Measurements from ENCODE around the gene PGD.

PGD gene

GRCh38 chr1:10432910-10433700 is 34.2 kb downstream of the PGD start:
- Histone ChIP-seq H3K27me3 (ENCODE audit: low read length) (no peaks in the 10 kb centered on the region), H2AFZ (ENCODE audit: low read depth, low read length, severe bottlenecking) (no peak overlapping the region), H3K27ac (ENCODE audit: low read depth, low read length) (no peak overlapping the region), H3K36me3 (ENCODE audit: low read length) (no peaks in the 10 kb centered on the region), H3K9ac (ENCODE audit: low read length) (no peak overlapping the region), H3K4me3 (ENCODE audit: insufficient read depth, low read length, poor library complexity, severe bottlenecking) (no peak overlapping the region), H3F3A (ENCODE audit: insufficient read depth) (no peaks in the 10 kb centered on the region), H3K9me3 (ENCODE audit: insufficient read depth, low read length) (no peaks in the 10 kb centered on the region), H3K79me2 (ENCODE audit: insufficient read depth, low read length) (no peaks in the 10 kb centered on the region), H3K9me2 (replicated peaks; ENCODE audit: insufficient read depth, low read length) (no peaks in the 10 kb centered on the region), H3K4me2 (ENCODE audit: low read depth, low read length, poor library complexity, severe bottlenecking) (no peak overlapping the region), H4K20me1 (ENCODE audit: low read depth, low read length) (no peaks in the 10 kb centered on the region)
- TF ChIP-seq, protein P1, sequence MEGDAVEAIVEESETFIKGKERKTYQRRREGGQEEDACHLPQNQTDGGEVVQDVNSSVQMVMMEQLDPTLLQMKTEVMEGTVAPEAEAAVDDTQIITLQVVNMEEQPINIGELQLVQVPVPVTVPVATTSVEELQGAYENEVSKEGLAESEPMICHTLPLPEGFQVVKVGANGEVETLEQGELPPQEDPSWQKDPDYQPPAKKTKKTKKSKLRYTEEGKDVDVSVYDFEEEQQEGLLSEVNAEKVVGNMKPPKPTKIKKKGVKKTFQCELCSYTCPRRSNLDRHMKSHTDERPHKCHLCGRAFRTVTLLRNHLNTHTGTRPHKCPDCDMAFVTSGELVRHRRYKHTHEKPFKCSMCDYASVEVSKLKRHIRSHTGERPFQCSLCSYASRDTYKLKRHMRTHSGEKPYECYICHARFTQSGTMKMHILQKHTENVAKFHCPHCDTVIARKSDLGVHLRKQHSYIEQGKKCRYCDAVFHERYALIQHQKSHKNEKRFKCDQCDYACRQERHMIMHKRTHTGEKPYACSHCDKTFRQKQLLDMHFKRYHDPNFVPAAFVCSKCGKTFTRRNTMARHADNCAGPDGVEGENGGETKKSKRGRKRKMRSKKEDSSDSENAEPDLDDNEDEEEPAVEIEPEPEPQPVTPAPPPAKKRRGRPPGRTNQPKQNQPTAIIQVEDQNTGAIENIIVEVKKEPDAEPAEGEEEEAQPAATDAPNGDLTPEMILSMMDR (IDR thresholded peaks at IDR 0.05; ENCODE audit: insufficient read depth, low read length, poor library complexity, severe bottlenecking) = no peak
- TF ChIP-seq EZH2phosphoT487 (conservative IDR thresholded peaks at IDR 0.05; ENCODE audit: low read length) = no peak

- no peaks in the 10 kb centered on the region for H3K27me3 ChIP-seq (ENCODE audit: low read length)
- no peak overlapping the region for H3K4me3 ChIP-seq (ENCODE audit: insufficient read depth, low read length, poor library complexity, severe bottlenecking)
- H3K36me3 ChIP-seq (ENCODE audit: low read length) = no peaks in the 10 kb centered on the region
- H4K20me1 ChIP-seq (ENCODE audit: low read depth, low read length) = no peaks in the 10 kb centered on the region
- no peak overlapping the region for H3K4me2 ChIP-seq (ENCODE audit: low read depth, low read length, poor library complexity, severe bottlenecking)
- TF ChIP-seq, protein P1 (IDR thresholded peaks at IDR 0.05; ENCODE audit: insufficient read depth, low read length, poor library complexity, severe bottlenecking) = no peak
- TF ChIP-seq EZH2phosphoT487 (conservative IDR thresholded peaks at IDR 0.05; ENCODE audit: low read length) = no peak
- no peaks in the 10 kb centered on the region for H3K9me3 ChIP-seq (ENCODE audit: insufficient read depth, low read length)
- H3K9ac ChIP-seq (ENCODE audit: low read length) = no peak overlapping the region
- no peak overlapping the region for H3K27ac ChIP-seq (ENCODE audit: low read depth, low read length)
- H2AFZ ChIP-seq (ENCODE audit: low read depth, low read length, severe bottlenecking) = no peak overlapping the region
- H3K79me2 ChIP-seq (ENCODE audit: insufficient read depth, low read length) = no peaks in the 10 kb centered on the region
- H3F3A ChIP-seq (ENCODE audit: insufficient read depth) = no peaks in the 10 kb centered on the region
- H3K9me2 ChIP-seq (replicated peaks; ENCODE audit: insufficient read depth, low read length) = no peaks in the 10 kb centered on the region
Measured at GRCh38 chr1:10433790-10434189, 34.9 kb downstream of the PGD start.

GRCh38 chr1:10434590-10434989 is 35.7 kb downstream of the PGD start:
- Histone ChIP-seq H3K79me2 (ENCODE audit: insufficient read depth, low read length) (no peaks in the 10 kb centered on the region), H3K9me3 (ENCODE audit: insufficient read depth, low read length) (no peaks in the 10 kb centered on the region), H3K9me2 (replicated peaks; ENCODE audit: insufficient read depth, low read length) (no peaks in the 10 kb centered on the region), H3K27ac (ENCODE audit: low read depth, low read length) (no peak overlapping the region), H2AFZ (ENCODE audit: low read depth, low read length, severe bottlenecking) (no peak overlapping the region), H3K36me3 (ENCODE audit: low read length) (no peaks in the 10 kb centered on the region), H3F3A (ENCODE audit: insufficient read depth) (no peaks in the 10 kb centered on the region), H3K4me2 (ENCODE audit: low read depth, low read length, poor library complexity, severe bottlenecking) (no peak overlapping the region), H3K4me3 (ENCODE audit: insufficient read depth, low read length, poor library complexity, severe bottlenecking) (no peak overlapping the region), H4K20me1 (ENCODE audit: low read depth, low read length) (no peaks in the 10 kb centered on the region), H3K9ac (ENCODE audit: low read length) (no peak overlapping the region), H3K27me3 (ENCODE audit: low read length) (no peaks in the 10 kb centered on the region)
- TF ChIP-seq, protein P1 (IDR thresholded peaks at IDR 0.05; ENCODE audit: insufficient read depth, low read length, poor library complexity, severe bottlenecking) = no peak
- TF ChIP-seq EZH2phosphoT487 (conservative IDR thresholded peaks at IDR 0.05; ENCODE audit: low read length) = no peak

All from SU-DHL-6 (cell line).